GM13977 (cell line): ENCODE results near the gene CDK17.
"Not testable (repeated sequence)": the region's sequence is repeated elsewhere in the genome, so short reads cannot be mapped to it uniquely, and the experiment has no call there.

Source experiments
- DNase-seq: peaks from one replicate; pipeline ENCODE4 v3.0.0; 2012; ENCODE audit warnings: low spot score
- CTCF ChIP-seq: IDR thresholded peaks from 2 replicates; pipeline ENCODE4 v1.5.1; 2012; ENCODE audit warnings: mild to moderate bottlenecking, control low read depth; ENCODE audit not compliant: insufficient read depth; ENCODE audit errors: extremely low read depth, missing control alignments
- in situ Hi-C: fragments of 300-500 bp; cut with MboI; formaldehyde crosslinking; loops from one replicate; pipeline ENCODE4 v1.12.0; 2022; ENCODE audit warnings: low sequenced_read_pairs, low pct_unique_long_range_greater_than_20kb, mixed read lengths, inconsistent platforms; ENCODE audit not compliant: unreplicated experiment

CDK17 gene

GRCh38 chr12:96327346-96327745 is 72.9 kb downstream of the CDK17 start:
- in situ Hi-C loops = no loop called here
- DNase-seq = no peak
- TF ChIP-seq CTCF = no peak

GRCh38 chr12:96326628-96327227 is 73.5 kb downstream of the CDK17 start:
- in situ Hi-C loops = no loop called here
- no peak for DNase-seq
- no peak for TF ChIP-seq CTCF

GRCh38 chr12:96323906-96324305 is 76.3 kb downstream of the CDK17 start:
- DNase-seq = no peak
- in situ Hi-C loops = no loop called here
- no peak for TF ChIP-seq CTCF

- in situ Hi-C loops = no loop called here
- no peak for DNase-seq
- TF ChIP-seq CTCF = no peak
Measured at GRCh38 chr12:96322720-96323119, 77.5 kb downstream of the CDK17 start.

GRCh38 chr12:96321941-96322340 is 78.3 kb downstream of the CDK17 start:
- TF ChIP-seq CTCF = no peak
- DNase-seq = no peak
- in situ Hi-C loops = no loop called here

- in situ Hi-C loops, DNase-seq: not testable (repeated sequence)
Measured at GRCh38 chr12:96317801-96318200, 82.4 kb downstream of the CDK17 start.

- not testable (repeated sequence) for DNase-seq
Measured at GRCh38 chr12:96315741-96316481, 84.3 kb downstream of the CDK17 start.

More at GRCh38 chr12:96315741-96316481, 84.3 kb downstream of the CDK17 start:
- in situ Hi-C loops = not testable (repeated sequence)
